HepG2 (cell line): ENCODE measurements around the gene ZNF860. TPM values are rescaled to one million over a fixed set of nuclear protein-coding genes. Genes with fewer than 3 reads are reported as not detected.

Source experiments
- ATAC-seq: fragments of 200-7000 bp; cut with Tn5 transposase; 3 replicates; pipeline ENCODE4 v1.9.1; 2020; ENCODE audit warnings: mild to moderate bottlenecking, moderate library complexity
- BruUV-seq: library from RNA; stranded (reverse); fragments of 400-500 nt; replicated peaks from 2 replicates; lab custom pipeline; 2021; lab: Mats Ljungman, UMichigan
- CTCF ChIA-PET: fragments of 300-600 bp; formaldehyde crosslinking; extraction: SDS; loops from one replicate; lab custom pipeline; 2021; ENCODE audit warnings: low total read pairs, inconsistent platforms, low intra/inter-chr PET ratio; lab: Yijun Ruan, JAX
- POLR2A ChIA-PET: fragments of 350-600 bp; sonication (Branson Sonifier 250); formaldehyde crosslinking; loops from one replicate; lab custom pipeline; 2020; ENCODE audit warnings: antibody characterized with exemption, inconsistent platforms; lab: Yijun Ruan, JAX
- DNase-seq: peaks from one replicate; pipeline ENCODE4 v3.0.0-alpha.2; 2015; ENCODE audit warnings: low spot score
- FAIRE-seq: peaks from 3 replicates; lab custom pipeline; 2011; peaks lifted over from hg19 to GRCh38; lab: Jason Lieb, UNC
- H2AFZ ChIP-seq: one replicate; pipeline ENCODE4 v1.6.1; 2011; ENCODE audit warnings: low read length, inconsistent platforms
- H3K27ac ChIP-seq: fragments of 300-600 bp; 3 replicates; pipeline ENCODE4 v1.8.0; 2011; ENCODE audit warnings: mixed run types, mild to moderate bottlenecking, mixed read lengths, low read length, inconsistent platforms; ENCODE audit not compliant: insufficient read depth; ENCODE audit errors: extremely low read length
- H3K27me3 ChIP-seq, 2 experiments: fragments of 200-600 bp in 1 of 2; 2 replicates in 1 of 2; 3 replicates in 1 of 2; pipeline versions ENCODE4 v1.6.0 to v1.8.0; 2011; ENCODE audit warnings: low read length in 2 of 2, mild to moderate bottlenecking in 2 of 2, moderate library complexity in 2 of 2, inconsistent platforms in 1 of 2; ENCODE audit not compliant: insufficient read depth in 2 of 2, control insufficient read depth in 1 of 2
- H3K36me3 ChIP-seq, 2 experiments: fragments of 200-600 bp in 1 of 2; replicated peaks in 1 of 2; 2 replicates in 1 of 2; 3 replicates in 1 of 2; pipeline versions ENCODE4 v1.5.1 to v1.8.0; 2011; ENCODE audit warnings: low read length in 2 of 2, inconsistent platforms in 1 of 2; ENCODE audit not compliant: insufficient read depth in 2 of 2, control insufficient read depth in 1 of 2
- H3K4me1 ChIP-seq: 2 replicates; pipeline ENCODE4 v1.5.1; 2012; ENCODE audit warnings: low read length, inconsistent platforms; ENCODE audit not compliant: insufficient read depth
- H3K4me2 ChIP-seq: 2 replicates; pipeline ENCODE4 v1.6.0; 2011; ENCODE audit warnings: low read depth, low read length, inconsistent platforms
- H3K4me3 ChIP-seq, 3 experiments: fragments of 200-600 bp in 1 of 3; sonication (generic), shearing (Covaris generic) in 1 of 3; replicated peaks in 1 of 3; 2 replicates each; pipeline ENCODE4 v1.5.1; 2011 to 2016; ENCODE audit warnings: low read length in 3 of 3, inconsistent platforms in 2 of 3, low read depth in 2 of 3, mild to moderate bottlenecking in 2 of 3, control low read depth in 1 of 3, mixed read lengths in 1 of 3; ENCODE audit not compliant: insufficient read depth in 1 of 3
- H3K79me2 ChIP-seq: one replicate; pipeline ENCODE4 v1.6.1; 2011; ENCODE audit warnings: low read length, inconsistent platforms; ENCODE audit not compliant: insufficient read depth
- H3K9ac ChIP-seq: 2 replicates; pipeline ENCODE4 v1.6.0; 2011; ENCODE audit warnings: mild to moderate bottlenecking, low read depth, low read length, inconsistent platforms; ENCODE audit not compliant: insufficient read depth
- H3K9me3 ChIP-seq: 2 replicates; pipeline ENCODE4 v1.5.1; 2012; ENCODE audit warnings: mild to moderate bottlenecking, low read length
- H4K20me1 ChIP-seq: 2 replicates; pipeline ENCODE4 v1.6.0; 2011; ENCODE audit warnings: inconsistent platforms, mild to moderate bottlenecking, low read length, moderate library complexity; ENCODE audit not compliant: insufficient read depth
- ARID4A ChIP-seq: sonication (generic); formaldehyde crosslinking; IDR thresholded peaks from 2 replicates; pipeline ENCODE4 v1.5.0; 2020; ENCODE audit warnings: mild to moderate bottlenecking, missing genetic modification reagents, borderline replicate concordance
- FOSL1 ChIP-seq: sonication (generic); formaldehyde crosslinking; IDR thresholded peaks from 2 replicates; pipeline ENCODE4 v1.9.0; 2021; ENCODE audit warnings: missing genetic modification reagents, borderline replicate concordance
- HDAC2 ChIP-seq: sonication (generic); formaldehyde crosslinking; IDR thresholded peaks from 2 replicates; pipeline ENCODE4 v1.4.0; 2020; ENCODE audit warnings: missing genetic modification reagents
- KDM6A ChIP-seq: IDR thresholded peaks from 2 replicates; pipeline ENCODE4 v1.6.1; 2016; ENCODE audit warnings: low read depth
- KLF6 ChIP-seq: IDR thresholded peaks from 2 replicates; pipeline ENCODE4 v1.8.0; 2016; ENCODE audit warnings: missing biosample characterization, missing genetic modification reagents
- REXO4 ChIP-seq: sonication (generic); formaldehyde crosslinking; IDR thresholded peaks from 2 replicates; pipeline ENCODE4 v1.8.0; 2022; ENCODE audit warnings: missing genetic modification reagents, mild to moderate bottlenecking, borderline replicate concordance
- SMC3 ChIP-seq: IDR thresholded peaks from 2 replicates; pipeline ENCODE4 v1.6.1; 2011; ENCODE audit warnings: low read length, improper control_type of control experiment
- SPEN ChIP-seq: sonication (generic); formaldehyde crosslinking; IDR thresholded peaks from 2 replicates; pipeline ENCODE4 v1.5.1; 2020; ENCODE audit warnings: low read depth, mild to moderate bottlenecking, missing genetic modification reagents
- SRSF9 ChIP-seq: fragments of 200-400 bp; formaldehyde crosslinking; IDR thresholded peaks from 2 replicates; pipeline ENCODE4 v1.6.1; 2018; ENCODE audit warnings: borderline replicate concordance, mild to moderate bottlenecking, low read depth, low read length; ENCODE audit not compliant: insufficient read depth, poor library complexity, severe bottlenecking
- ZBTB4 ChIP-seq: sonication (generic); formaldehyde crosslinking; IDR thresholded peaks from 2 replicates; pipeline ENCODE4 v1.4.0; 2020; ENCODE audit warnings: missing genetic modification reagents, mild to moderate bottlenecking, borderline replicate concordance
- ZNF280B ChIP-seq: sonication (generic); formaldehyde crosslinking; IDR thresholded peaks from 2 replicates; pipeline ENCODE4 v1.5.0; 2020; ENCODE audit warnings: missing genetic modification reagents, mild to moderate bottlenecking, borderline replicate concordance
- ZNF3 ChIP-seq: IDR thresholded peaks from 2 replicates; pipeline ENCODE4 v1.7.0; 2017; ENCODE audit warnings: inconsistent platforms
- ZNF362 ChIP-seq: sonication (generic); formaldehyde crosslinking; IDR thresholded peaks from 2 replicates; pipeline ENCODE4 v1.4.0; 2020; ENCODE audit warnings: missing genetic modification reagents, mild to moderate bottlenecking, borderline replicate concordance
- ZNF616 ChIP-seq: sonication (generic); formaldehyde crosslinking; IDR thresholded peaks from 2 replicates; pipeline ENCODE4 v1.5.0; 2020; ENCODE audit warnings: low read depth, mild to moderate bottlenecking, missing genetic modification reagents
- ZNF841 ChIP-seq: sonication (generic); formaldehyde crosslinking; IDR thresholded peaks from 2 replicates; pipeline ENCODE4 v1.8.1; 2023; ENCODE audit warnings: missing genetic modification reagents, borderline replicate concordance
- WGBS: methylation state at CpG from one replicate; pipeline ENCODE4 v1.1.6; 2017; ENCODE audit warnings: low lambda C conversion rate; 5-methylcytosine and 5-hydroxymethylcytosine counted together
- in situ Hi-C: cut with HindIII; loops from 2 replicates; pipeline ENCODE4 v1.10.0; 2017; ENCODE audit warnings: low pct_unique_long_range_greater_than_20kb; ENCODE audit not compliant: extremely low pct_ligation_motif_present
- intact Hi-C: fragments of 100-400 bp; cut with micrococcal nuclease; formaldehyde crosslinking; loops from one replicate; pipeline ENCODE4 v1.10.0; 2022; ENCODE audit not compliant: unreplicated experiment
- polyA plus RNA-seq, 8 experiments: library from polyadenylated mRNA; depleted of rRNA in 3 of 8; stranded (reverse) in 7 of 8; unstranded in 1 of 8; fragments of >200 nt; fragmentation: Illumina TruSeq in 4 of 8; extraction: Trizol in 4 of 8; gene quantifications; 2 replicates each; pipeline versions ENCODE4 v1.2.1 to v1.2.3, GENCODE V29; 2011 to 2016; ENCODE audit warnings: low read depth in 4 of 8, missing spikeins in 1 of 8, mixed read lengths in 1 of 8; ENCODE audit not compliant: insufficient read depth in 1 of 8
- total RNA-seq, 5 experiments: library from RNA; depleted of rRNA; stranded (reverse); fragments of >200 nt; fragmentation: Illumina TruSeq; extraction: Trizol; gene quantifications; 2 replicates each; pipeline ENCODE4 v1.2.3, GENCODE V29; 2016; ENCODE audit warnings: low read depth in 1 of 5

Gene ZNF860
- total and polyA plus RNA-seq, 2 of the 13 experiments (the other 11 are each of a cell fraction or from before 2014, with no cell fraction given): 0.55 to 0.73 TPM

- Histone ChIP-seq H3K4me2 (no peak overlapping the region), H3K79me2 (no peaks in the 10 kb centered on the region), H3K9me3 (no peaks in the 10 kb centered on the region), H3K36me3 (no peaks in the 10 kb centered on the region), H4K20me1 (no peaks in the 10 kb centered on the region), H3K27ac (no peak overlapping the region), H3K27me3 (no peaks in the 10 kb centered on the region), H3K4me3 (no peak overlapping the region), H3K9ac (no peak overlapping the region), H2AFZ (no peak overlapping the region), H3K4me1 (peaks cover 27% of the 10 kb centered on the region)
- WGBS: 26% methylated on average over 1 of the region's 1 CpG
- in situ Hi-C loops: no loop called here
- no peak for FAIRE-seq
- no peak for DNase-seq
- no TSS peak for BruUV-seq
- ATAC-seq: no peak
- ChIA-PET POLR2A (no interaction called here), CTCF (no interaction called here)
- intact Hi-C loops: no loop called here
- TF ChIP-seq ZNF3: no peak
- no peak for TF ChIP-seq ZNF280B (CRISPR knock-in tag)
- TF ChIP-seq SMC3: no peak
- no peak for TF ChIP-seq HDAC2
- no peak for TF ChIP-seq ZNF841 (CRISPR knock-in tag)
- no peak for TF ChIP-seq KLF6
- TF ChIP-seq ZBTB4 (CRISPR knock-in tag): no peak
- TF ChIP-seq KDM6A (CRISPR knock-in tag): no peak
- no peak for TF ChIP-seq SPEN (CRISPR knock-in tag)
- no peak for TF ChIP-seq REXO4 (CRISPR knock-in tag)
- TF ChIP-seq ZNF362 (CRISPR knock-in tag): no peak
- TF ChIP-seq SRSF9: no peak
- TF ChIP-seq FOSL1: no peak
- no peak for TF ChIP-seq ZNF616
- no peak for TF ChIP-seq ARID4A (CRISPR knock-in tag)
Observed at GRCh38 chr3:31996195-31996594, 14.6 kb downstream of the ZNF860 start.
